Epithelial cell of prostate (primary cell): ENCODE data around the gene ATP5F1E.

Experiments
- DNase-seq: peaks from one replicate; pipeline ENCODE4 v3.0.0-alpha.2; 2011; ENCODE audit warnings: low read depth, low spot score
- H3K27ac ChIP-seq: fragments of 450-650 bp; 2 replicates; pipeline ENCODE4 v1.5.1; 2017; ENCODE audit warnings: mild to moderate bottlenecking

The ATP5F1E gene

DNA sequence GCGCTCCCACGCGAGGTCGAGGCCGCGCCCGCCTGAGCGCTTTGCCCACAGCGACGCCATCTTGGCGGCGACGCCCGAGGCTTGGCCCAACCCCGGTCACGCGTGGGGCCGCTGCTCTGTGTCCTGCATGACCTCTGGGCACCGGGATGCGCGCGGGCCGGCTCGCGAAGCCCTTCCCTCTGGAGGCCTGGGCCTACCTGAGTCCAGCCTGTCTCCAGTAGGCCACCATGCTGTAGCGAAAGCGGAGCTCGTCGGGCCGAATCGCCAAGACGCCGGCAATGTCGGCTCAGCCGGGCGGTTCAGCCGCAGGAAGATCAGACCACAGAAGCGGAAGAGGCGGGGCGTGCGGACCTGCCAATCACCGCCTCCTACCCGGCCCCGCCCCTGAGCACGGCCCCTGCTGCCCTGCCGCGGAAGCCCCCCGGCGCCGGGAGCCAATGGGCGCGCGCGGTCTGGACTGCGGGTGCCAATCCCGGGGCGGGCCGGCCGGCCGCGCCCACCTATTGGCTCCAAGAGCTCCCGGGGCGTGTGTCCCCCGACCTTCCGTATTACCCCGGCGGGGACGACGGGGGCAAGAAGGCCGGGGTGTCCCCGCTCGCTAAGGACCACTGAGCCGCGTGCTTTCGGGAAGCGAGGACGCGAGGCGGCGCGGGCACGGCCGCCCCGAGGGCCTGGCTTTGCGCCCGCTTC, at the start of gene ATP5F1E:
Gene ATP5F1E, minus strand, starts transcription at position 313 of the 690 bp plus-strand sequence. Its CDS starts 84 bp downstream, at position 229.
- DNase-seq = peak; percentile 69

DNA sequence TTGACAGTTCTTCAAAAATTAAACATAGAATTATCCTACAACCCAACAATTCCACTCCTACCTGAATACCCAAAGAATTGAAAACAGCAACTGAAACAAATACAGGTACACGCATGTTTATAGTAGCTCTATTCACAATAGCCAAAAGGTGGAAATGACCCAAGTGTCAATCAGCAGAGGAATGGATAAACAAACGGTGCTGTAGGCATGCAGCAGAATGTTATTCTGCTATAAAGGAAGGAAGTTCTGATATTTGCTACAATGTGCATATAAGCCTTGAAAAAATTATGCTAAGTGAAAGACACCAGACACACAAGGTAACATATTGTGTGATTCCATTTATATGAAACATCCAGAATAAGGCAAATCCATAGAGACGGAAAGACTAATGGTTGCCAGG, 48.9 kb upstream of the ATP5F1E start:
- H3K27ac ChIP-seq = no peak overlapping the region
- DNase-seq = no peak

More for the DNA sequence above, at the start of gene ATP5F1E:
- peak within 1 kb of the TSS; percentile 79 for H3K27ac ChIP-seq

DNA sequence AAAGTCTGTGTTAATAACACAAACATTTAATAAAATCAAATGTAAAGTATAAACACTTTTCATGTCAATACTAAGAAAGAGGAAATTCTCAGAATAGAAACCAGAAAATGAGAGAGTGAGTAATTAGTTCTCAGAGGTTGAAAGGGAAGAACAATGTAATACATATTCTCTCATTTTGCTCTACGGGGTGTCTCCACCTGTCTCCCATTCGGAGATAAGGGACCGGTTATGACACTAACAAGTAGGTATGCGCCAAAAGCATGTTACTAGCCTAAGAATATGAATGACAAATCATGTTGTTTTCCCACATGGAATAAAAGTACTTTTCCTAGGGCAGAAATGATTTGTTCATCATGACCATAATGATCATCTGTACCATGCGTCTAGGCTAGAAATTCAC, 46.1 kb upstream of the ATP5F1E start:
- DNase-seq = no peak
- H3K27ac ChIP-seq = no peak overlapping the region

DNA sequence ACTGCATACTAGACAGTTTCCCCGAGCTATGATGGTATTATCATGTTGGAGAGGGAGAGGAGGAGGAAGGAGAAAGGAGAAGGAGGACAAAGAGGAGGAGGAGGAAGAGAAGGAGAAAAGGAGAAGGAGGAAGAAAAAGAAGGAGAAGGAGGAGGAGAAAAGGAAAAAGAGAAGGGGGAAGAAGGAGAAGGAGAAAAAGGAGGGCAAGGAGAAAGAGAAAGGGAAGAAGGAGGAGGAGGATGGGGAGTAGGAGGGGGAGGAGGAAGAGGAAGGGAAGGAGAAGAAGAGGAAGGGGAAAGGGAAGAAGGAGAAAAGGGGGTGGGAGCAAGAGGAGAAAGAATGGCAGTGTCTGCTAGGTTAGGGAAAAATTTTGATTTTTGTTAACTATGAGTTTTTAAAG, 45.6 kb upstream of the ATP5F1E start:
- no peak overlapping the region for H3K27ac ChIP-seq

DNA sequence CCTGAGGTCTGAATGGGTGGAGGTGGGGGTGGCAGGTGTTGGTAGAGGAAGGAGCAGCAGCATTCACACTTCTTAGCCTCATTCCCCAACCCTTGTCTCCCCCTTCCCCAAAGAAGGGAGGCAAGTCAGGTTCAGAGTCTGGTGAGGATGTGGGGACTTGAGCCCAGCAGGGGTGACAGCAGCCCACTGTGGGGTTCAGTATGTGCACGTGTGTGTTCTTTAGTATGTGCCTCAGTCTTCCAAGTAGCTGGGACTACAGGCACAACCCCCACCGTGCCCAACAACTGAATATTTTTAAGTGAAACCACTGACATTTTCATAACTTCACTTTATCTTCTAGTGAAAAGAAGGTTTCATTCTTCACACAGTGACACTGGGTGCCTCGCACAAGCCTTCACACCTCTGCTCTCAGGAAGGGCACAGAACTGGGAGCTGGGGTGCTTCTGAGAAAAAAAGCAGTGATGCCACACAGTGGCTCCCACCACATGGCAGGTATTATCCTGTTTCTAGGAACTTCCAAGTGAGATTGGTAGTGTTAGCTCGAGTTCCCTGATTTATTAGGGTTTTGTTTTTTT, 43.9 kb upstream of the ATP5F1E start:
- H3K27ac ChIP-seq = no peak overlapping the region
- DNase-seq = no peak

More for the DNA sequence above, 45.6 kb upstream of the ATP5F1E start:
- no peak for DNase-seq

DNA sequence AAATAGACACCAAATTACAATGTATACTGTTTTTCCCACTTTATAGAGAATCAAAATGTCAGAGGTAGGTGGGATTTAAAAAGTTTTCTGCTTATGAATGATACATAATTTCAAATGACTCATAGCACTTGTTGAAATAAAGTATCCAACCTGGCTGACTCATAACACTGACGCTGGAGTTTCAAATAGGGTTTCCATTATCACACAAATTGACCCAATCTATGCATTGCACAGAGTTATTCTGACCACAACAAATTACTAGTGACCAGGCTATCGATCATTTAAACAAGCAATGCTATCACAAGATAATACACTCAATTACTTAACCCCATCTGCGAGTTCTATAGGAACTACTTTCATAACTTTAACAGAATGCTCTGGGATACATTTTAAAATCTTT, 42.3 kb upstream of the ATP5F1E start:
- no peak for DNase-seq
- no peak overlapping the region for H3K27ac ChIP-seq

DNA sequence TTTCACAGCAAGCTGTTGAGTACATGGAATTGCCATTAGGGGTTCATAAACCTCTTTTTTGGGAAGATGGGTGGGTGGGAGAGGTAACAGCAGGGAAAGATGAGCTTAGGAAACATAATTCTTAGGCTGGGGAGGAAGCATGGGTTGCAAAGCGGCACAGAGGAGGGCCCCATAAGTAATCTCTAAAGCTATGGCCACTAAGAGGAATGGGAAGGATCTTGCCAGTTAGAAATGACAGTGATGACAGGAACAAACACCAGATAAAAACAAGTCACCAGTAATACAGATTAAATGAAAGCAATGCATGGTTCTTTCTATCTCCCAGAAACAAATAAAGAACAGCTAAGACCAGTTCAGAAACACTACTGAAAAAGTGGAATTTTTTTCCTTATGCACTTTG, 41.4 kb upstream of the ATP5F1E start:
- H3K27ac ChIP-seq = no peak overlapping the region

DNA sequence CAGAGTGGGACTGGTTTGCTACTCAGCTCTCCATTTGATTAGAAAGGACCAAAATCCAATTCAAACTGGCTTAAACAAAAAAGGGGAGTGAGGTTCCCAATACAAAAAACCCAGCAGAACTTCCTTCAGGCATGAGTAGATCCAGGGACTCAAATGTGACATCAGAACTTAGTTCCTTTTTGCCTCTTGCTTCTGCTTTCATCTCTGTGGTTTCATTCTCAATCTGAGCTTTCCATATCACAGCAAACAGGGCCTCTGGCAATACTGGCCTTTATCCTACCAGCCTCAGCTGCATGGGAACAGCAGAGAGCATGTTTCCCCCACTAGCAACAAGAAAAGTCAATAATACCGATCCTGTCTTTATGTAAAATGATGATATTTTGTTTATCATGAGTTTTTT, 39.1 kb upstream of the ATP5F1E start:
- DNase-seq = no peak

More for the DNA sequence above, 41.4 kb upstream of the ATP5F1E start:
- no peak for DNase-seq

DNA sequence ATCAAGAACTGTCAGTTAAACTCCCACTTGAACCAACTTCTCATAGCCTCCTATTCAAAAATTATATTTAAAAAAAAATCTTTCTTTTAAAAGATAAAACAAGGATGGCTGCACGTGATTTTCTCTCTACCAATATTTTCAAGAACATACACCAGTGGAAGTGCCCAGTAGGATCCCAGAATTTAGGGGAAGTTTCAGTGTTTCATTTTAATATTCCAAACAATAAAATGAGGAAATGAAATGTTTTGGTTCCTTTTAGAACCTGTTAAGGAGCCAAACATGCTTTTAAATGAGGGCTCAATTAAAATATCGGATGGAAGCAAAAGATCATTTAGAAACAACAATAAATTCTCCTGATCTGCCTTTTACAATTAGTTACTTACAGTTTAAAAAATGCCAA, 36.9 kb upstream of the ATP5F1E start:
- H3K27ac ChIP-seq = no peak overlapping the region
- no peak for DNase-seq

More for the DNA sequence above, 39.1 kb upstream of the ATP5F1E start:
- no peak overlapping the region for H3K27ac ChIP-seq

DNA sequence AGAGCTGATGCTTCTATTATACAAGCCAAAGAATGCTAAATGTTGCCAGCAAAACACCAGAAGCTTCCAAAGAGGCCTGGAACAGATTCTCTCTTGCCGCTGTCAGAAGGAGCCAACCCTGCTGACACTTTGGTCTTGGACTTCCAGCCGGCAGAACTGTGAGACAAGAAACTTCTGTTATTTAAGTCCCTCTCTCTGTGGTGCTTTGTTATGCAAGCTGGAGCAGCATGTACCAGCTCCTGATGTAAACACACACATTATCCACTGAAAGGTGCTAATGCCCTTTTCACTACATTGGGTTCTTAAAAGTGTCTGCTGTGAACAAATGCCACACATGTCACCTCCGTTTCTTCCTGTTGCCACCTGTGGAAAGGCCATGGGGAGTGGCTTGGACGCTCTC, 36.4 kb upstream of the ATP5F1E start:
- no peak overlapping the region for H3K27ac ChIP-seq
- DNase-seq = no peak

DNA sequence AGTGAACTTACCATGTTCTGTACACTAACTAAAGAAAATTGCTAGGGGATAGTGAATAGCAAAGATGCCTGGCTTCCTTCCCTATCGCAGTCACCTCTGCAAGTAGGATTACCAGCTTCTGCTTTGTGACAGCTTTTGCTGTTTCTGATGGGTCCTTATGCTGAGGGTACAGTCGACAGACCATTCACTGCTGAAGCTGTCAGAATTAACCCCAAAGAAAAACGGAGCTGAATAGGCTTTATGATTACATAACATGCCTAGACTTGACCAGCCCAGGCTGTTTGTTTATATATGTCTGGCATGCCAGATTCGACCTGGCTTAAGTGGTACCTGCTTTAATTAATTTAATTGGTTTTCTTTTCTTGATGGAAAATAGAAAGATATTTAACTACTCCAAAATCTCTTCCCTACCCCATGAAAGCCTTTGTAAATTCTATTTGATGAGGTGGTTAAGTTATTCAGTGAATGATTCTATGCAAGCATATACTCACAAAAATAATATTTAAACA, 32.1 kb upstream of the ATP5F1E start:
- DNase-seq = no peak
- peak overlapping the region; percentile 42 for H3K27ac ChIP-seq

DNA sequence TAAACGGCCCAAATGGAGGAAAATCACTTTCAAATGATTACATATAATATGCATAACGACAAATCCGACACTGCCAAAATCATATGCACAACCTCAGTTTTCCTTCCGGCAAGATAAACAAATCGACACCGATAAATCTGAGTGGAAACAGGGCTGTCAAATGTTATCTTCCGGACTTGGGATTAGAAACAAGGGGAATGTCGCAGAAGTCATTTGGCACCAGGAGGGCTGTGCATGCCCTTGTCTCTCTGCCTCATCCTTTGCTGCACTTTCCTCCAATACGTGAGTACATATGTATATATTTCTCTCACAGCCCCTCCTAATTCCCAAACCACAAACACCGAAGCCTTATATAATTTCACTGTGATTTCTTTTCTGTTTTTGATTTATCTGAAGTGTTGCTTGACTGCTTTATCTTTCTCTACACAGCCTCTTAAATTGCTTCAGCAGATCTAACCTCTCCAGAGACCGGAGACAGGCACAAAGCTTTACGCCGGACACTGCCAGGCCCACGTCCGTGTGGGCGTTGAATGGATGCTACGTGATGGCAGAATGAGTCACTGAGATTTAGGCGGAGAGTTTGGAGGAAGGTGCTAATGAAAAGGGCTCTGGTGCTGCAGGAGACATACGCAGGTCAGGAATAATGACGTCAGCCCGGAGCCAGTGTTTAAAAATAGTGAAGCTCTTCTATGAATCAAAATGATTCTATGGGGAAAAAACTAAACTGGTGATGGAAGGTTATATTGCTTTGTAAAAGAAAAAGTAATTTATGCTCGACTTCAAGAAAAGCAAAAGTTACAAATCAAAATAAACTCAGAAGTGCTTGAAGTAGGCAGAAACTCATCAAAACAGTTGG, 31.5 kb upstream of the ATP5F1E start:
- H3K27ac ChIP-seq = peak overlapping the region; percentile 42
- no peak for DNase-seq

DNA sequence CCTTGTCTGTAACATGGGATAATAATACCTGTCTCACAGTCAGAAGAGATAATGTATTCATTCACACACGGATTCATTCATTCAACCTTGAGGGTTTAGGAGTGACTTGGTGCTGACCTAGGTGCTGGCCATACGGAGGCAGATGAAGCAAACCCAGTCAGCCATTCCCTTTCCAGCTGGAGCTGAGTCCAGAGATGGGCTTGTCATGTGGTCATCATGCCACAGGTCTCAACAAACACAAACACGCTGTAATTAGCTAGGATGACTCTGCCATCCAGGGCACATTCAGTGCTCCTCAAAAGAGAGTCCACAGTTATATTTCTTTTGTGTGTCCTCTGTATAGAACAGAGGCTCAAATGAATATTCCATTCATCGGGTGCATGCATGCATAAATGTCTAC, 29.9 kb upstream of the ATP5F1E start:
- no peak overlapping the region for H3K27ac ChIP-seq
- DNase-seq = no peak

DNA sequence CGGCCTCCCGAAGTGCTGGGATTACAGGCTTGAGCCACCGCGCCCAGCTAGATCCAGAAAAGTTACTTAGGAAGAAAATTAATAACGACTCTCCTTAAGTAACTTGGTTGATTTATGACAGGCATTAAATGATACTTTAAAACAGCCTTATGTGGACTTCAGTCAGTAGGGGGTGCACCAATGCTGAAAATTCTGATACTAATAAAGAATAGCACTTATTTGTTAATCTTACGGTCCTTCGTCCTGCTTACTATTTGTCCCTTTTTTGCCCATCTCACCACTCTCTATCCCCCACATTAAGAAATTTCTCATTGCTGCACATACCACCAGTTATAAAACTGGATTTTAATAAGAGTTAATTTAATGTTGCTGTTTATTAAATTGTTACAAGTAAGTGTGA, 23.2 kb upstream of the ATP5F1E start:
- no peak overlapping the region for H3K27ac ChIP-seq
- no peak for DNase-seq

DNA sequence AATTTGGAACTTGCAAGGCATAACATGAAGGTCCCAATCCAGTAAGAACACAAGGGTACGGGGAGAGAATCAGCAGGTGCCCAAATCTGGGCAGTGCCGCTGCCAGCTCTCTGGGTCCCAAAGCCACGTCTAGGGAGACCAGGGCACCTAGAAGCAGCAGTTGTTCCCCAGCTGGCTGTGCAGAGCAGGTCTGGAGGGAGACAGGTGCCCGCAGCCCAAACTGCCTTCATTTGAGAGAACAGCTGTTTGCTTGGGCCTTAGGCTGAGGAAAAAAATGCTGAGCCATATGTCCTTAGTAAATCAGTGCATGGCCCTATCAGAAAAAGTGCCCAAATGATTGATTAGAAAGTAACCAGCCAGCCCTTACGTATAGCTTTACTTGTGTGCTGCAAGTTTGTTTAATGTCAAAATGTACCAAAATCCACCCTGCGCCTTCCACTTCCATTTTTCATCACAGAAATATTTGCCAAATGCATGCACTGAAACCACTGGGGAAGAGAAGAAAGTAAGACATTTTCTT, 19.6 kb upstream of the ATP5F1E start:
- DNase-seq = no peak
- H3K27ac ChIP-seq = no peak overlapping the region

DNA sequence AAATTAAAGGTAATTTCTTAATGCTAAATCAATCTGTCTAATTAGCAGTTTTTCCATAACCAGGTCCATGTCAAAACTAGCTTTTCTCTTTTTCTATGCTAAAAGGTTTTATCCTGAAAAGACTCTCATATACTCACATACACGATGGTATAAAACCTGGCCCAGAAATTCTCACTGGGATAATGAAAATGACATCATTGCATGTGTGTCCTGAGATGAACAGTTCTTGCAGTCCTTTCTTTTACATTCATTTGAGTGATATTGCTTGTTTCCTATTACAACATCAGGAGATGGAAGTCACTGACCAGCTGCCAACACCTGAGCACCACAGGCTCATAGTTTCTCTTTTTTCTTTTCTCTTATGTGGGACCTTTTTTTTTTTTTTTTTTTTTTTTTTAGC, 18.3 kb upstream of the ATP5F1E start:
- no peak for DNase-seq
- H3K27ac ChIP-seq = no peak overlapping the region

DNA sequence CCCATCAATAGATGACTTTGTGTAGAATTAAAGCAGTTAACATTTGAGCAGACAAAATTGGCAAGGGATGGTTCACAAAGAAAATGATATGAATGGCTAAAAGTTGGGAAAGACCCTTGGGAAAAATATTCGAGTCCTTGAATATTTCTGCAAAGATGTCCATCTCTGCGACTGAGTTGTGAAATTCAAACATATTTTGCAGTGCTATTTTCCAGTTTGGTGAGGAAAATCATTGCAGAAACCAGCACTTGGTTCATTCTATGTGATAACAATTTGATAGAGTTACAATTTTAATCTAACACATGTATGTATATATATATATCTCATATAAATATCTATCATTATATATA, 16.5 kb upstream of the ATP5F1E start:
- no peak for DNase-seq
- H3K27ac ChIP-seq = peak overlapping the region; percentile 60

DNA sequence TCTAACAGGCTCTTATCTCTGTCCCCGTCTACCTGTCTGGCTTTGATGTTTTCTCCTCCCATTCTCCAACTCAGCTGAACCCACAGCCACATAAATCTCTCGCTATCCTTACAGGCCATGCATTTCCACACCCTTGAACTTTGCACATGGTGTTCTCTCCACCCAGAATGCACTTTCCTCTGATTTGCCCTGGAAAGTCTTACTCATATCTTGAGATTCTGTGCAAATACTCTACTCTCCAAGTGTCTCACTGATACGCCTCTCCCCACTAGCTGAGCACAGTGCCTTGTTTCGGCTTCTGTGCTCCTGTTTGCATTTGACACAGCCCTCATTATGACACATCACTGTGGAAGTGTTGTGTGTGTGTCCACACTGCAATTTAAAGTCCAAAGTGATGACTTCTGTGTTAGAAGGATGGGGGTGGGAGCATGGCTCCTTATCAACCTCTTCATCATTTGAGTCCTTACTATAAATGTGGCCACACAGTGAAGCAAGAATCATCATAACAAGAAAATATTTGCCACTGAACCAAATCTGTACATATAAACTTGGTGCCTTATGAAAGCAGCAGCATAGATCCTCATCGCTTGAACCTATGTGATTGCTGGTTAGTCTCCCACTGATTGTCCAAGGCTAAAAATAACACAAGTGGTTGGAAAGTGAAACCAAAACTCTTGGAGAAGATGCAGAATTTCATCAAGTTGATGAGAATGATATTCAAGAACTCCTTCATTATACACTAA, 16.0 kb upstream of the ATP5F1E start:
- DNase-seq = peak; percentile 46

DNA sequence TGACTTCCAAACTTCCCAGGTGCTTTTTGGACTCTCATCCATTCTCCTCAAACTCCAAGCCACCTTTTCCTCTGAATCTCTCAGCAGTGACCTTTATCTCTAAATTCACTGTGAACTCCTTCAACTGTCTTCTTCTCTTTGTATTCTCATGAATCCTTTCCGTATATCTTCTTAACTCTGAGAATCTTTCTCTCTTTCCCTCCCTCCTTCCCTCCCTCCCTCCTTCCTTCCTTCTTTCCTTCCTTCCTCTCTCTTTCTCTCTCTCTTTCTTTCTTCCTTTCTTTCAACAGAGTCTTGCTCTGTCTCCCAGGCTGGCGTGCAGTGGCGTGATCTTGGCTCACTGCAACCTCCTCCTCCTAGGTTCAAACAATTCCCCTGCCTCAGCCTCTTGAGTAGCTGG, 14.7 kb upstream of the ATP5F1E start:
- no peak for DNase-seq
- H3K27ac ChIP-seq = peak overlapping the region; percentile 60

More for the DNA sequence above, 16.0 kb upstream of the ATP5F1E start:
- peak overlapping the region; percentile 60 for H3K27ac ChIP-seq

DNA sequence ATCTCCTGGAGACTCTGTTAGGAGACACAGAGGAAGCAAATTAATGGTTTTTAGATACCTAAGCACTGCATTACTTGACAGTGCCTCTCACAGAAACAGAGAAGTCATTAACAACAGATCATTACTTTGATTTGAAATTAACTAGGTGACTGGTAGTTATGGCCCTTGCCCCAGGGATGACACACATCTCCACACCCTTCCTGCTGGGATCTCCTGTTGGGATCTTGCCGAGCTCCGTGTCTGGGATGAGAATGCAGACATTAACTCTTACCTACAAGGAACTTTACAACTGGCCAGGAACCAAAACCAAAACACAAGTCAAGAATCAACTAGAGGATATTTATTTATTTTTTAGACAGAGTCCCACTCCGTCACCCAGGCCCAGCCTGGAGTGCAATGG, 12.7 kb upstream of the ATP5F1E start:
- DNase-seq = no peak
- peak overlapping the region; percentile 87 for H3K27ac ChIP-seq
